ENCODE measurements around the gene FIZ1. TPM values are rescaled to one million over a fixed set of nuclear protein-coding genes. Genes with fewer than 3 reads are reported as not detected.

The FIZ1 gene
- 22.2 to 26.3 TPM (median 25.2 TPM) in 5 replicates for total RNA-seq (2022; extraction: Qiagen RNA extraction; ENCODE audit: low read depth)

DNA sequence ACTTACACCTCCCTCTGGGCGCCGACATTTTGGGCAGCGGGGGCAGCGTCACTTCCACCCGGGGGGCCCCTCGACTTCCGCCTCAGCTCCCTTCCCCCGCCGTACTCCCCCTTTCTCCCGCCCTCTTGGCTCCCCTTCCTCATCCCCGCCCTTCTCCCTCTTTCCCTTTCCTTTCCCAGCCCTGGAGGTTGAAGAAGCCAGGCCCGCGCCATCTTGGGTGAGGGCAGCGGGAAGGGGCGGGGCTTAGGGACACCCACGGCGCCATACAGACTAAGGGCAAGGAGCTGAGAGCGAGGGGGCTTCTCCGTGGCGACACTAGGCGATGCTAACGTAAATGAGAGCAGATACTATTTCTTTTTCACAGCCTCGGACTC lies at the start of gene FIZ1:
Gene FIZ1 (minus strand): TSS at position 50 of the 374 bp plus-strand sequence. CDS start 1,652 bp downstream, outside the sequence.

GRCh38 chr19:55647732-55648584 lies 48.6 kb upstream of the FIZ1 start, which contains the start of gene CCDC106:
Gene CCDC106, plus strand, starts transcription at chr19:55648212. Its CDS starts 835 bp downstream, at chr19:55649047.

GRCh38 chr19:55643003-55643886 lies 43.9 kb upstream of the FIZ1 start, which contains the start of gene ZNF581:
Gene ZNF581, plus strand, starts transcription at chr19:55643649. Its CDS starts 923 bp downstream, at chr19:55644572.

DNA sequence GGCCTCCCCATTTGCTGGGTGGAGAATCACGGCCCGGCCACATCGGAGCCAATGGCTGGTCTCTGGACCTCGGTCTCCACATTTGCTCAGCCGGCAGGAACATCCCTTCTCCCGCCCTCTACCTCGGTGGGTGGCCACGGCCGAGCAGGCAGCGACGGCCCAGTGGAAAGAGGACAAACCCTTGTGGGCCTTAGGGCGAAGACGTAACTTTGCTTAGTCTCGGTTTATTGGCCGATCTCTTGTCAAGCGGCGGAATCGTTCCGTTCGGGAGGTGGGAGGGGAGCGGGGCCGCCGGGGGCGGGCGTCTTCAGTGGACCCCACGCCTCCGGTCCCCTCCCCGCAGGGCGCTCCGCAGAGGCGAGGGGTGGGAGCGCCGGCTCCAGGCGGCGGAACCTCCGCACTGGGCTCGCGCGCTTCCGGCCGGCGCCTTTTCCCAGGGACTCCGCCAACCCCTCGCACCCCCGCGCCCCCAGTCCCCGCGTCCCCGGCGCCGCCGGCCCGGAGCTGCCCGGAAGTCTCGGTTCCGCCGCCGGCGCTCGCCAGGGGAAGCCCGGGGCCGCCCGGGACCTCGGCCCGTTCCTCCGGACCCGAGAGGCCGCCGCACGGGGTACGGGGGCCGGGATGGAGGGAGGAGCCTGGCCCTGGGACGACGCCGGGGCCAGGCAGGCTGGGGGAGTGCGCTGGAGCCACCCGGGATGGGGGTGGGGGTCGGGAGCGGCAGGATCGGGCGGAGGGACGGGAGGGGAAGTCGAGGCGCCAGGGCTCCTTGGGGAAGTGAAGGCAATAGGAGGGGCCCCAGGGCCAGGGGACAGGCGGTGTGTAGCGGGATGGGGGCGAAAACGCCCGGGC lies 41.5 kb upstream of the FIZ1 start, which contains the start of gene ZNF580:
Gene ZNF580 (plus strand): TSS at position 426 of the 849 bp plus-strand sequence. CDS start 1,507 bp downstream, outside the sequence.

GRCh38 chr19:55624109-55625003 lies 25.0 kb upstream of the FIZ1 start, which contains the start of gene ZNF784:
Gene ZNF784, minus strand, starts transcription at chr19:55624566. Its CDS starts 5 bp downstream, at chr19:55624561.

GRCh38 chr19:55605637-55606470 lies 6.5 kb upstream of the FIZ1 start, which contains the start of gene ZNF865:
Gene ZNF865, plus strand, starts transcription at chr19:55605647. Its CDS starts 7,972 bp downstream, at chr19:55613619.

DNA sequence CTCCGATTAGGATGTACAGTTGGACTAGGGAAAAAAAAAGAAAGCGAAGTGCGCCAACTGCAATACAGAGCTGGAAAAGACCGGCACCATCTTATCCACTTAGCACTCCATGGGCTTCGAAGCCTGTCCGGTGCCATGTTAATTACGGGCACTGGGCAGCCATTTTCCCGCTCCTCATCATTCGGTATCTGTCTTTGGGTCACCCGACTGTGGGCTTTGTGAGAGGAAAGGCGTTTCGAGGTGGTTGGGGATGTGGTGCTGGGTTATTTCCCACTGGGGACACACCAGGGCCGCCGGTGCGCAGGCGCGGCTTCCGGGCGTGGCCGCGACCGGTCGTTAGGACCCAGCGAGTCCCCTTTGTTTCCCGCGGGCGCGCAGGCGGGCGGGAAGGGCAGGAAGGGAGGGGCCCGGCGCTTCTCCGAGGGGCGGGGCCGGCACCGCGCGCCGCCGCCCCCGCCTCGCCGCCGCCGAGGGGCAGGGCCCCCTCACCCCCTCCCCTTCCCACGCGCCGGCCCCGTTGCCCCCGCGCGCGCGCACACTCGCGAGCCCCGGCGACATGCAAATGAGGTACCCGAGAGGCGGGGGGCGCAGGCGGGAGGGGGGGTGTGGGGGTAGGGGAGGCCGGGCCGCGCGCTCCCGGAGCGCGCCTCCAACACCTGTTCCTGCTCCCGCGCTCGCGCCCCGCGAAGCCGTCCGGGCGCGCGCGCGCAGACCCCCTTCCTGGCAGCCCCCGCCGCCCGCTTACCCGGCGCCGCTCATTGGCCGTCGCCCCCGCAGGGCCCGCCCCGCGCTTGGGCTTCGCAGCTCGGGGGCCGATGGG lies 735 bp upstream of the FIZ1 start, which contains the start of gene ZNF524:
Gene ZNF524 (plus strand): TSS at position 447 of the 820 bp plus-strand sequence. CDS start 1,825 bp downstream, outside the sequence.

GRCh38 chr19:55580628-55581144 lies 18.6 kb downstream of the FIZ1 start, which contains the start of gene ZNF579:
Gene ZNF579, minus strand, starts transcription at chr19:55580848. Its CDS starts 1,209 bp downstream, at chr19:55579639.

DNA sequence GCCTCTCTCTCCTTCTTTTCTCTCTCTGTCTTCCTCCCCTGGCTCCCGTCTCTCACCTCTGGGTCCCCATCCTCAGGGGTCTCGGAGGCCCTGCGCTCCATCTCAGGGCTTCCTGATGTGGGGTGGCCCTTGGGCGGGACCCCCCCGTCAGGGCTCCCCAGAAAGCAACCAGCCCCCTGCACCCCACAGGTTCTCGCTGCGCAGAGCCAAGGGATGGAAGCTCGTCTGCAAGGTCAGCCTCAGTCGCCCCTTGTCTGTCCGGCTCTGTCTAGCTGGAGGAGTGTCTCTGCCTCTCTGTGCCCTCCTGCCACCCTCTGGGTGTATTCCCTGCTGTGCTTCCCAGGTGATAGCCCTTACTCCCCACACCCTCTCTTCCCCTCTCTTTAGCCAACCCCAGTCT lies 53.9 kb downstream of the FIZ1 start, which contains the start of gene SBK3:
Gene SBK3 (minus strand): TSS at position 101 of the 400 bp plus-strand sequence. CDS start 0 bp downstream, at position 101.

Other genes starting within 250 kb of the FIZ1 start
- gene COX6B2, start 244.8 kb downstream of the FIZ1 start, total RNA-seq (2022; extraction: Qiagen RNA extraction; ENCODE audit: low read depth): 0.93 to 1.6 TPM (median 1.0 TPM) in 5 replicates
- 0.11 to 0.24 TPM (median 0.18 TPM) in 5 replicates for gene GARIN5B, start 236.3 kb downstream of the FIZ1 start, total RNA-seq (2022; extraction: Qiagen RNA extraction; ENCODE audit: low read depth)
- 80.6 to 115 TPM (median 100 TPM) in 5 replicates for gene IL11, start 229.1 kb downstream of the FIZ1 start, total RNA-seq (2022; extraction: Qiagen RNA extraction; ENCODE audit: low read depth)
- 1.2 to 3.3 TPM (median 2.2 TPM) in 5 replicates for gene TMEM190, start 222.7 kb downstream of the FIZ1 start, total RNA-seq (2022; extraction: Qiagen RNA extraction; ENCODE audit: low read depth)
- gene TMEM238, start 215.2 kb downstream of the FIZ1 start, total RNA-seq (2022; extraction: Qiagen RNA extraction; ENCODE audit: low read depth): 2.3 to 10.5 TPM (median 6.4 TPM) in 5 replicates
- 2,493 to 3,190 TPM (median 2,735 TPM) in 5 replicates for gene RPL28, start 213.6 kb downstream of the FIZ1 start, total RNA-seq (2022; extraction: Qiagen RNA extraction; ENCODE audit: low read depth)
- gene UBE2S, start 191.7 kb downstream of the FIZ1 start, total RNA-seq (2022; extraction: Qiagen RNA extraction; ENCODE audit: low read depth): 269 to 476 TPM (median 433 TPM) in 5 replicates
- gene SHISA7, start 156.2 kb downstream of the FIZ1 start, total RNA-seq (2022; extraction: Qiagen RNA extraction; ENCODE audit: low read depth): 0.01 TPM in 1 of 5 replicates, not detected in the others
- gene ISOC2, start 137.9 kb downstream of the FIZ1 start, total RNA-seq (2022; extraction: Qiagen RNA extraction; ENCODE audit: low read depth): 54.0 to 64.5 TPM (median 63.3 TPM) in 5 replicates
- gene C19orf85, start 134.8 kb downstream of the FIZ1 start, total RNA-seq (2022; extraction: Qiagen RNA extraction; ENCODE audit: low read depth): not detected in 5 replicates
- 3.7 to 10.2 TPM (median 6.9 TPM) in 5 replicates for gene ZNF628, start 122.9 kb downstream of the FIZ1 start, total RNA-seq (2022; extraction: Qiagen RNA extraction; ENCODE audit: low read depth)
- gene NAT14, start 114.3 kb downstream of the FIZ1 start, total RNA-seq (2022; extraction: Qiagen RNA extraction; ENCODE audit: low read depth): 38.9 to 58.1 TPM (median 52.3 TPM) in 5 replicates
- 0.57 to 1.6 TPM (median 0.99 TPM) in 5 replicates for gene SSC5D, start 111.1 kb downstream of the FIZ1 start, total RNA-seq (2022; extraction: Qiagen RNA extraction; ENCODE audit: low read depth)
- 2.0 to 2.9 TPM (median 2.2 TPM) in 5 replicates for gene SBK2, start 62.4 kb downstream of the FIZ1 start, total RNA-seq (2022; extraction: Qiagen RNA extraction; ENCODE audit: low read depth)
- gene SBK3, start 54.0 kb downstream of the FIZ1 start, total RNA-seq (2022; extraction: Qiagen RNA extraction; ENCODE audit: low read depth): 1.7 to 2.4 TPM (median 2.2 TPM) in 5 replicates
- 14.6 to 28.1 TPM (median 24.1 TPM) in 5 replicates for gene ZNF579, start 18.7 kb downstream of the FIZ1 start, total RNA-seq (2022; extraction: Qiagen RNA extraction; ENCODE audit: low read depth)
- gene ZNF524, start 771 bp upstream of the FIZ1 start, total RNA-seq (2022; extraction: Qiagen RNA extraction; ENCODE audit: low read depth): 12.1 to 19.8 TPM (median 17.6 TPM) in 5 replicates
- 7.2 to 14.6 TPM (median 13.0 TPM) in 5 replicates for gene ZNF865, start 6.1 kb upstream of the FIZ1 start, total RNA-seq (2022; extraction: Qiagen RNA extraction; ENCODE audit: low read depth)
- 4.6 to 7.3 TPM (median 6.2 TPM) in 5 replicates for gene ZNF784, start 25.0 kb upstream of the FIZ1 start, total RNA-seq (2022; extraction: Qiagen RNA extraction; ENCODE audit: low read depth)
- gene ZNF580, start 41.5 kb upstream of the FIZ1 start, total RNA-seq (2022; extraction: Qiagen RNA extraction; ENCODE audit: low read depth): 27.7 to 54.4 TPM (median 43.3 TPM) in 5 replicates
- gene ZNF581, start 44.1 kb upstream of the FIZ1 start, total RNA-seq (2022; extraction: Qiagen RNA extraction; ENCODE audit: low read depth): 41.4 to 47.7 TPM (median 45.7 TPM) in 5 replicates
- gene CCDC106, start 48.7 kb upstream of the FIZ1 start, total RNA-seq (2022; extraction: Qiagen RNA extraction; ENCODE audit: low read depth): 12.4 to 17.8 TPM (median 15.3 TPM) in 5 replicates
- gene U2AF2, start 55.5 kb upstream of the FIZ1 start, total RNA-seq (2022; extraction: Qiagen RNA extraction; ENCODE audit: low read depth): 262 to 319 TPM (median 307 TPM) in 5 replicates
- gene EPN1, start 75.7 kb upstream of the FIZ1 start, total RNA-seq (2022; extraction: Qiagen RNA extraction; ENCODE audit: low read depth): 135 to 217 TPM (median 182 TPM) in 5 replicates
- gene NLRP9, start 138.9 kb upstream of the FIZ1 start, total RNA-seq (2022; extraction: Qiagen RNA extraction; ENCODE audit: low read depth): not detected in 5 replicates
- 0.13 to 0.63 TPM (median 0.53 TPM) in 5 replicates for gene RFPL4A, start 159.6 kb upstream of the FIZ1 start, total RNA-seq (2022; extraction: Qiagen RNA extraction; ENCODE audit: low read depth)
- 0.12 to 0.34 TPM (median 0.12 TPM) in 3 of 5 replicates, not detected in the others for gene RFPL4AL1, start 169.6 kb upstream of the FIZ1 start, total RNA-seq (2022; extraction: Qiagen RNA extraction; ENCODE audit: low read depth)
- 0.02 TPM in 1 of 5 replicates, not detected in the others for gene NLRP11, start 232.5 kb upstream of the FIZ1 start, total RNA-seq (2022; extraction: Qiagen RNA extraction; ENCODE audit: low read depth)
- gene NLRP4, start 237.0 kb upstream of the FIZ1 start, total RNA-seq (2022; extraction: Qiagen RNA extraction; ENCODE audit: low read depth): not detected in 5 replicates